ENCODE data around the gene ITIH3. TPM values are rescaled to one million over a fixed set of nuclear protein-coding genes. Genes with fewer than 3 reads are reported as not detected.

The ITIH3 gene
- total and polyA plus RNA-seq, 11 donors: 0.13 to 1.6 (median 0.65) TPM

DNA sequence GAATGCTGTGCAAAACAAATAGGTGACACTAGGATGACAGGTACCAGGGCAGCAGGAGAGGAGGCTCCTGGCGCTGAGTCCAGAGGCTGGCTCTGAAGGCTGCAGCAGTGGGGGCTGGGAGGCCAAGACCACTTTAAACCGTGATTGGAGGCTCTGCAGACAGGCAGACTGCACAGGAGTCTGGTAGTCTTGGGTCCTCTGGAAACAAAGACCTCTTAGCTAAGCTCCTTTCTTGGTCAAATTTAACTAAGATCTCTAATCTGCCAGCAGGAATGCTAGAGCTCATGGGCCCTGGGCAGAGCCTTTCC is 44.6 kb downstream of the ITIH3 start:
- Histone ChIP-seq H3K4me3 (no peak overlapping the region), H3K27ac (no peak overlapping the region), H3K9me3 (no peaks in the 10 kb centered on the region), H3K4me1 (peaks cover 8 to 67% (median 42%) of the 10 kb centered on the region in 12 donors), H3K27me3 (no peaks in the 10 kb centered on the region), H3K36me3 (peaks cover 0 to 50% (median 16%) of the 10 kb centered on the region in 9 donors)
- TF ChIP-seq POLR2A (IDR thresholded peaks at IDR 0.05) (no peak), CTCF (IDR thresholded peaks at IDR 0.05) (no peak)
- intact Hi-C loops (cut with DNase I): loop anchor here in 1 of 10 donors (5.0 kb wide), 1 partner anchor 67 kb away; the partner anchor contains the start of gene NEK4
- peak in 3 of 5 donors; percentile 7 to 17 (median 13) for DNase-seq
- 80 to 100% (median 88%) methylated on average over 2 of the region's 2 CpGs for WGBS, 4 donors
- no peak for ATAC-seq

DNA sequence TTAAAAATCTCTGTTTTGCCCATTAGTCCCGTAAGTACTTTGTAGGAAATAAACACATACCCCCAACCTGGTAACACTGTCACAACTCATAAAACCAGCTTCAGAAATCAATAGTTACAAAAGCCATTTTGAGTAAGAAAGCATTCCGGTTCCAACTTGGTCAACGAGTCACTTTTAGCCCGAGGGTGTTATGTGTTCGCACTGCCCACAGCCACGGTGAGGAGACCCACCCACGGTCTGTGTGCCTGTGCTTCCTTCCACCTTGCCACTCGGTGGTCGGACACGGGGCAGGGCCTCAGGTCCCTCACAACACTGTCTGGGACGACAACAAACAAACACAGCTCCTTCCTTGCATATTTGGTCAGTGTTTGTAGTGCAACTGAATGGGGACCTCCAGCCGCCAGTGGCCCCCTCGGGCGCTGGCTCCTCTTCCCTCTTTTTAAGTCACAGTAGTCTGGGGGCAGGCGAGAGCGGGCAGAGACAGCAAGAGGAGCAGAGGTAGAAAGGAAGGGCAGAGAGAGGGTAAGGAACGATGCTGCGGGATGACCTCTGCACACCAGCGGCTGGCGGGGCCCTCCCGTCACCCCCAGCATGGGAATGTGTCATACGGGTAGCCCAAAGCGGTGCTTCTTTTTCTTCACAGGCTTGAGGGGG is 45.4 kb downstream of the ITIH3 start:
- peak in 3 of 5 donors; percentile 13 to 48 (median 18) for DNase-seq
- 91 to 93% (median 91%) methylated on average over 22 to 23 of the region's 23 CpGs for WGBS, 4 donors
- H3K9me3 ChIP-seq: no peaks in the 10 kb centered on the region
- no peaks in the 10 kb centered on the region for H3K27me3 ChIP-seq
- intact Hi-C loops (cut with DNase I): loop anchor here in 2 of 10 donors (5.0 kb wide), 2 partner anchors 57 to 68 kb away; partner anchors contain the start of genes NEK4 (in 1 of the 2) and STIMATE (in 1 of the 2)
- no peak for ATAC-seq
- TF ChIP-seq POLR2A (IDR thresholded peaks at IDR 0.05): no peak
- no peak for TF ChIP-seq CTCF (IDR thresholded peaks at IDR 0.05)
- H3K36me3 ChIP-seq: peaks cover 0 to 50% (median 16%) of the 10 kb centered on the region in 9 donors
- H3K4me3 ChIP-seq: no peak overlapping the region
- H3K4me1 ChIP-seq: peaks cover 11 to 68% (median 45%) of the 10 kb centered on the region in 12 donors
- no peak overlapping the region for H3K27ac ChIP-seq

GRCh38 chr3:52841211-52841980 is 46.8 kb downstream of the ITIH3 start:
- H3K27me3 ChIP-seq: no peaks in the 10 kb centered on the region
- H3K27ac ChIP-seq: peak overlapping the region in 10 of 12 donors; percentile 10 to 85 (median 46)
- H3K4me1 ChIP-seq: peaks cover 6 to 68% (median 46%) of the 10 kb centered on the region in 12 donors
- TF ChIP-seq POLR2A (IDR thresholded peaks at IDR 0.05) (no peak), CTCF (IDR thresholded peaks at IDR 0.05) (no peak)
- DNase-seq (peak in 3 of 5 donors; percentile 26 to 57 (median 26)), ATAC-seq (peak in 2 of 4 donors; percentile 17 to 25)
- WGBS, 4 donors: 92 to 95% (median 93%) methylated on average over 9 to 12 of the region's 12 CpGs
- H3K9me3 ChIP-seq: no peaks in the 10 kb centered on the region
- no peak overlapping the region for H3K4me3 ChIP-seq
- H3K36me3 ChIP-seq: peaks cover 0 to 46% (median 16%) of the 10 kb centered on the region in 9 donors
- intact Hi-C loops (cut with DNase I): loop anchor here in 1 of 10 donors (5.0 kb wide), 1 partner anchor 56 kb away; the partner anchor contains the start of gene STIMATE

DNA sequence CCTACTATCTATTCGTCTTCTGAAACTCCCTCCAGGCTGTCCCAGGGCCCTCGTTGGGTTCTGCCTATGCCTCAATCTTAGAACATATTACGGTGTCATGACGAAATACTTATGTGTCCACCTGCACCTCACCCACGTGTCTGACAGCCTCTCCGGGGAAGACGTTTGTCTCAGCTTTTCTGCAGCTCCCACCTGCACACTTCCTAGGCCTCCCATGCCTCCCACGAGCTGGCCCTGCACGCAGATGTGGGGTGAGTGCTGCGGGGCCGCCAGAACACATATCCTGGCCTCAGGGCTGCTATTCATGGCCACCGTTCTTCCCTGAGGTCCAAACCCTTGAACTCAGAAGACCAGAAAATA is 47.4 kb downstream of the ITIH3 start:
- intact Hi-C loops (cut with DNase I): loop anchor here in 1 of 10 donors (5.0 kb wide), 1 partner anchor 55 kb away; the partner anchor contains the start of gene STIMATE
- peaks cover 6 to 66% (median 43%) of the 10 kb centered on the region in 12 donors for H3K4me1 ChIP-seq
- WGBS, 4 donors: 79 to 86% (median 81%) methylated on average over 12 of the region's 12 CpGs
- H3K4me3 ChIP-seq: no peak overlapping the region
- peak overlapping the region in 11 of 12 donors; percentile 3 to 85 (median 48) for H3K27ac ChIP-seq
- DNase-seq (peak in 3 of 5 donors; percentile 9 to 31 (median 16)), ATAC-seq (no peak)
- H3K27me3 ChIP-seq: no peaks in the 10 kb centered on the region
- H3K36me3 ChIP-seq: peaks cover 0 to 47% (median 18%) of the 10 kb centered on the region in 9 donors
- TF ChIP-seq CTCF (IDR thresholded peaks at IDR 0.05): no peak
- TF ChIP-seq POLR2A (IDR thresholded peaks at IDR 0.05): no peak
- H3K9me3 ChIP-seq: no peaks in the 10 kb centered on the region
